ENCODE measurements around the gene RXRA. TPM values are rescaled to one million over a fixed set of nuclear protein-coding genes. Genes with fewer than 3 reads are reported as not detected.
A peak's percentile ranks its signal among the peaks of the same experiment; 100 is the strongest.

Gene RXRA
- total RNA-seq, 1 donor from 2014 or later, result 49.4 TPM

DNA sequence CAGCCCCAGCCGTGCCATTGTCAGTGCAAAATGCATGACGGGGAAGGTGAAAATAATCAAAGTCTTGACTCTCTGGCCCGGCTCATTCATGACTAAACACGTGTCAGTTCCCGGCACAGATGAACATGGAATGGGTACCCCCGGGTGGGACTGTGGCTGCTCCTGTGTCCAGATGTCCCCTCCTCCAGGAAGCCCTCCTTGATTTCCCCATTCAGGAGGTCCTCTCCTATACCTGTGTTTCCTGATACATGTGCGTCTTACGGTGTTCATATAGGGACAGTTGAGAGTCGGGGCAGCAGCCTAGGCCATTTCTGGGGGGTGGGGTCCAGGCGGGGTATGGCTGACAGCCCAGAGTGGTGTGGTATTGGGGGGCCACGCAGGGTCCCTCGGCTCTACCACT, 19.5 kb downstream of the RXRA start:
- DNase-seq (ENCODE audit: extremely low spot score in 2 of 2), result no peak
- intact Hi-C loops (cut with DNase I), result no loop called here
- Histone ChIP-seq H3K27ac (peak overlapping the region; percentile 41), H3K9me3 (no peaks in the 10 kb centered on the region), H3K4me3 (no peak overlapping the region), H3K36me3 (no peaks in the 10 kb centered on the region), H3K4me1 (peaks cover 100% of the 10 kb centered on the region), H3K27me3 (no peaks in the 10 kb centered on the region)
- no peak for TF ChIP-seq POLR2A (IDR thresholded peaks at IDR 0.05)
- TF ChIP-seq, protein P1, sequence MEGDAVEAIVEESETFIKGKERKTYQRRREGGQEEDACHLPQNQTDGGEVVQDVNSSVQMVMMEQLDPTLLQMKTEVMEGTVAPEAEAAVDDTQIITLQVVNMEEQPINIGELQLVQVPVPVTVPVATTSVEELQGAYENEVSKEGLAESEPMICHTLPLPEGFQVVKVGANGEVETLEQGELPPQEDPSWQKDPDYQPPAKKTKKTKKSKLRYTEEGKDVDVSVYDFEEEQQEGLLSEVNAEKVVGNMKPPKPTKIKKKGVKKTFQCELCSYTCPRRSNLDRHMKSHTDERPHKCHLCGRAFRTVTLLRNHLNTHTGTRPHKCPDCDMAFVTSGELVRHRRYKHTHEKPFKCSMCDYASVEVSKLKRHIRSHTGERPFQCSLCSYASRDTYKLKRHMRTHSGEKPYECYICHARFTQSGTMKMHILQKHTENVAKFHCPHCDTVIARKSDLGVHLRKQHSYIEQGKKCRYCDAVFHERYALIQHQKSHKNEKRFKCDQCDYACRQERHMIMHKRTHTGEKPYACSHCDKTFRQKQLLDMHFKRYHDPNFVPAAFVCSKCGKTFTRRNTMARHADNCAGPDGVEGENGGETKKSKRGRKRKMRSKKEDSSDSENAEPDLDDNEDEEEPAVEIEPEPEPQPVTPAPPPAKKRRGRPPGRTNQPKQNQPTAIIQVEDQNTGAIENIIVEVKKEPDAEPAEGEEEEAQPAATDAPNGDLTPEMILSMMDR (IDR thresholded peaks at IDR 0.05), result no peak
- TF ChIP-seq POLR2AphosphoS5 (IDR thresholded peaks at IDR 0.05; ENCODE audit: insufficient read depth in 1 of 2, low read depth in 1 of 2), result no peak

- intact Hi-C loops (cut with DNase I), result no loop called here
- TF ChIP-seq, protein P1 (IDR thresholded peaks at IDR 0.05), result no peak
- Histone ChIP-seq H3K4me3 (no peak overlapping the region), H3K27me3 (no peaks in the 10 kb centered on the region), H3K9me3 (no peaks in the 10 kb centered on the region), H3K36me3 (no peaks in the 10 kb centered on the region), H3K4me1 (peaks cover 100% of the 10 kb centered on the region), H3K27ac (peak overlapping the region; percentile 41)
- no peak for DNase-seq (ENCODE audit: extremely low spot score in 2 of 2)
Measured at GRCh38 chr9:134346151-134346550, 19.9 kb downstream of the RXRA start.

DNA sequence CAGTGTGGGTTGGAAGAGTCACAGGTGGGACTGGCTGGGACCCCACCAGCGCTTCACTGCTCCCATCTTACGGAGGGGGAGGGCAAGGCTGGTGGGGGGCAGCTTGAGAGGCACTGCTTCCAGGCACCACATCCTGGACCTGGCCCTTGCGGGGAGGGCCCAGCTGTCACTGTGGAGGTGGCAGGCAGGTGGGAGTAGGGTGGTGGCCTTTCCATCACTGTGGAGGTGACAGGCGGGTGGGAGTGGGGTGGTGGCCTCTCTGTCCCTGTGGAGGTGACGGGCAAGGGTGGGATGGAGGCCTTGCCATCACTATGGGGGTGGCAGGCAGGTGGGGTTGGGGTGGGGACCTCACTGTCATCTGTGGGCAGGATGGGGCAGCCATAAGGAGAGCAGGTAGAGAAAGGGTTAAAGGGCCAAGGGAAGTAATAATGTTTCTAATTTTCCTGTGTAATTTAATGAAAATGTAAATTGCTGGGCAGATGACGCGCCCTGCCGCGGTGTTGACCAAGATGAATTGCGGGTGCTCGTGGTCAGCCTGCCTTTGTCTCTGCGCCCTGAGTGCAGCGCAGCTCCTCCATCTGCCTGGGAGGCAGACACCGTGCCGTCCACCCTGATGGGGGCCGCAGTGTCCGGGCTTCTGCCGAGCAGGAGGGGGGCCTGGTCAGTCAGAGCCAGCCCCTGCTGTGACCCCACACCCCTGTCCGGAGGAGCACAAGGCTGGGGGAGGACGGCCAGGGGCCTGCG, 20.8 kb downstream of the RXRA start:
- Histone ChIP-seq H3K4me3 (no peak overlapping the region), H3K27me3 (no peaks in the 10 kb centered on the region), H3K9me3 (no peaks in the 10 kb centered on the region), H3K27ac (peak overlapping the region; percentile 41), H3K4me1 (peaks cover 100% of the 10 kb centered on the region), H3K36me3 (no peaks in the 10 kb centered on the region)
- intact Hi-C loops (cut with DNase I), result no loop called here
- TF ChIP-seq, protein P1 (IDR thresholded peaks at IDR 0.05), result no peak
- no peak for TF ChIP-seq POLR2A (IDR thresholded peaks at IDR 0.05)
- no peak for TF ChIP-seq POLR2AphosphoS5 (IDR thresholded peaks at IDR 0.05; ENCODE audit: insufficient read depth in 1 of 2, low read depth in 1 of 2)
- DNase-seq (ENCODE audit: extremely low spot score in 2 of 2), result no peak

DNA sequence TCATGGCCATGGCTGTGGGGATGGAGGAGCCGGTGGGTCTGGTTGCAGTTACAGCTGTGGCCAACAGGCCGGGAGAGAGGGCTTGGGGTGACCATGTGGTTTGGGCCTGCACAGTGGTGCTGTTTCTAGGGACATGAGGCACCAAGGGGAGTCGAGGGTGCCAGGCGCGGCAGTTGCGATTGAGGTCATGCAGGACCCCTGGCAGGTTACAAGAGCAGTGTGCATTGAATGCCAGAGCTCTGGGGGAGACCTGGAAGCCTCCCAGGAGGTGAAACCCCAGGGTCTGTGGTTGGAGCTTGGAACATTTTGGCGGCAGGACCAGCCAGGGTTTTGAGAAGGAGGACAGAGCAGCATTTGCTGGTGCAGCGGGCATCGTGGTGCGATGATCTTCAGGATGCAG, 21.7 kb downstream of the RXRA start:
- TF ChIP-seq POLR2A (IDR thresholded peaks at IDR 0.05), result no peak
- TF ChIP-seq POLR2AphosphoS5 (IDR thresholded peaks at IDR 0.05; ENCODE audit: insufficient read depth in 1 of 2, low read depth in 1 of 2), result no peak
- TF ChIP-seq, protein P1 (IDR thresholded peaks at IDR 0.05), result no peak
- Histone ChIP-seq H3K4me1 (peaks cover 100% of the 10 kb centered on the region), H3K4me3 (no peak overlapping the region), H3K36me3 (no peaks in the 10 kb centered on the region), H3K27ac (no peak overlapping the region), H3K27me3 (no peaks in the 10 kb centered on the region), H3K9me3 (no peaks in the 10 kb centered on the region)
- intact Hi-C loops (cut with DNase I), result no loop called here
- no peak for DNase-seq (ENCODE audit: extremely low spot score in 2 of 2)

GRCh38 chr9:134348404-134349155, 22.3 kb downstream of the RXRA start:
- TF ChIP-seq POLR2A (IDR thresholded peaks at IDR 0.05), result no peak
- TF ChIP-seq, protein P1 (IDR thresholded peaks at IDR 0.05), result no peak
- H3K9me3 ChIP-seq, result no peaks in the 10 kb centered on the region
- intact Hi-C loops (cut with DNase I), result no loop called here
- no peak overlapping the region for H3K4me3 ChIP-seq
- H3K27ac ChIP-seq, result no peak overlapping the region
- H3K36me3 ChIP-seq, result no peaks in the 10 kb centered on the region
- H3K27me3 ChIP-seq, result no peaks in the 10 kb centered on the region
- DNase-seq (ENCODE audit: extremely low spot score in 2 of 2), result no peak
- H3K4me1 ChIP-seq, result peaks cover 100% of the 10 kb centered on the region

Data from vagina (tissue), 2 donors.